Raji (cell line): ENCODE measurements around the gene PAGE2B.

Experiments
- POLR2A ChIP-seq: IDR thresholded peaks from 2 replicates; pipeline ENCODE4 v1.6.1; 2011; ENCODE audit warnings: low read depth, low read length, control low read depth; ENCODE audit not compliant: insufficient read depth

Gene PAGE2B

DNA sequence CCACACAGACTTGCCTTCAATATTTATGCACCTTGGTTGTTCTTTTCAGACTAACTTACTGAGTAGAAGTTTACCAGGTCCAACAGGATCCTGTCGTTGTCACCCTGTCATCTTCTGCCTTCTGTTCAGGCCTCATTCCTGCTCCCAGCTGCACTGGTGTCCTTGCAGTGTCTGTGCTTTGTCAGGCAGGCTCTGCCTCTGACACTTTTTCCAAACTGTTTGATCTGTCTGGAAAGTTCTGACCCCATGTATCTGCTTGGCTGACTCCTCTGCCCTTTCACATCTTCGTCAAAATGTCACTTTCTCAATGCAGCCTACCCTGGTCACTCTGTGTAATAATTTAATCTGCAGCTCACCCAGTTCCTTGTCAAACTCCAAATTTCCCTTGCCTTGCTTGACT is 23.9 kb downstream of the PAGE2B start:
- no peak for TF ChIP-seq POLR2A

DNA sequence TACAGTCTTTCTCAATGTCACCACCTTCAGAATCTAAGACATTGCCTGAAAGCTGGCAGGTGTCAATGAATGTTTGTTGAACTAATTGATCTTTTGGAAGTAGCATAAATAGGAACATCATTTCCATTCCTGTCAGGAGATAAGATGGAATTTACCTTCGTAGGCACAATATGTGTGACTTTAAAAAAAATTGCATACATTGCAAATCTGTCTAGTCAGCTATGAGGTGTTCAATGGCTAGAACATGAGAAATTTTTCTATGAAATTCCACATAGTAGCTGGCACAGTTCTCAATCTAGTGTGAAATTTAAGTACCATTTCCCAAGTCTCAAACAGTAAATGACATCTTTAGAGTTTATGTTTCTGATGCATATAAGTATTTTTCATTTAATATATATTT is 24.3 kb downstream of the PAGE2B start:
- TF ChIP-seq POLR2A: no peak

DNA sequence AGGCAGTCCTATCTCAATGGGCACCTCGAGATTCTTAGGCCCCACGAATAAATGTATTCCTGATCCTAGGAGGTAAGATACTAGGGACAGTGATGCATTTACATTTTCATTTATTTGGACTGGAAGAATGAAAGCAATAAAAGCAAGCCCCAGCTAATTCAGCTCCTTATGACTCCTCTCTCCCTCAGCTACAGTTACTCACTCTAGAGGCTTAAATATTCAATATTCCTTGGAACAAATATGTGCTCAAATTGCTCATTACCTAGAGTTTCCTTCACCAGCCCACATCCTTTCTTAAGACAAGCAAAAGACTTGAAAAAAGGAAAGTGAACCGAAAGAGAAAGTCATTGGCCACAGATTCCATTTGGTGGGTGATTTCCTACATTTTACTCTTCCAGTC is 27.9 kb downstream of the PAGE2B start:
- TF ChIP-seq POLR2A: no peak

DNA sequence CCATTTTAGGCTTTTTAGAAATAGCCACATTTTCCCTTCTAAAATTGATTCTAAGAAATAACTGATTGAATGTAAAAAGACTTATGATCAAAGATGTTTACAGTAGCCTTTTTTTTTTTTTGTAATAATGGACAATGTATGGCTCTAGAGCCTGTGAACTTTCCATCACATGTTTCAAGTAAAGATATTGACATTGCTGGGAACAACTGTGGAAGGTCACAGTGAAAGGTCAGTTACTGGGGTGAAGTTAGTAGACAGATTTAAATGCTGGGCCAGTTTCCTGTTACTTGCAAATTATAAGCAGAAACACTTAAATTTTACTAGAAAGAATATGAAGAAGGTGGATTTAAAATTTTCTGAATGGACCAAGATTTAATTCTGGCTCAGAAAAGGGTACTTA is 32.4 kb downstream of the PAGE2B start:
- TF ChIP-seq POLR2A: no peak

DNA sequence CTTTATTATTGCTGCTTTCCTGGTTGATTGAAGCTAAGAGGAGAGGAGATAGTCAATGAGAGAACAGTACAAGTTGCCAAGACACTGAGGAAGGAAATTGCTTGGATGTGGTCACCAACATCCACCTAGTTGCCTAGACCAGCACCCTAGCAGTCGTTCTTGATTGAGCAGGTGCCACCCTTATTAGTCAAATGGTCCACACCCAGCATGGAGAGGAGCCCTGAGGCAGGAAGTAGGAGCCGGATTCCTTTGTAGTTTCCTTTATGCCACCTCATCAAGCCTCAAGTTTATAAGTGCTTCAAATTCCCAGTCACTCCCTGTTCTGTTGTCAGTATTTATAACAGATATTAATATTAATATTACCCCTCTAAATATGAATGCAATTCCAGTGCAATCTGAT is 33.1 kb downstream of the PAGE2B start:
- TF ChIP-seq POLR2A: no peak

- TF ChIP-seq POLR2A: no peak
These were observed 34.5 kb downstream of the PAGE2B start for GRCh38 chrX:55109306-55109705.

DNA sequence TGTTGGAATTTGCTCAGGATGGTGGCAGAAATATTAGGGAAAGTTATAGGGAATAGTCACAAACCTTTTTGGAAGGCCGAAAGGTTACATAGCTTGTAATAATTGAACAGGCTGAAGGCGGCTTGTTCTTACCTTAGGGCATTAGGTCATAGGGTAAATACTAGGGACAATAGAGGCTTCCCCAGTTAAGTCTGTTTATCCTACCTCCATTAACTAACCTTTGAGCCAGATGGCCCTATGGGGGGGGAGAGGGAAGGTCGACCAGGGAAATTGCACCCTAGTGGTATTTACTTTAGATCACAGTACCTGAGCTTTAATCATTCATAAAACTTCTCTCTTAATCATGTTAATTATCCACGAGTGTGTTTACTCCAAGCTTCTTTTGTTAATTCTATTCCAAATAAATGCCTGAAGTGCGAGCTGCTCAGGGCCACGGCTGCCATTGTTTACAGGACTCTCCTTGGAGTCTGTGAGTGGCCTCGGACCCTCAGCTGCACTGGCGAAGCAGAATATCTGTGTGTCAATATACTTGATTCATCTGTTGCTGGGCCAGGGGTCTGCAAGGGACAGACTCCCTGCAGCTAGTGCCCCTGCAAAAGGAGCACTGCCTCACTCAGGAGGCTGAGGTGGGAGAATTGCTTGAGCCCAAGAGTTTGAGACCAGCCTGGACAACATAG is 36.9 kb downstream of the PAGE2B start:
- no peak for TF ChIP-seq POLR2A

DNA sequence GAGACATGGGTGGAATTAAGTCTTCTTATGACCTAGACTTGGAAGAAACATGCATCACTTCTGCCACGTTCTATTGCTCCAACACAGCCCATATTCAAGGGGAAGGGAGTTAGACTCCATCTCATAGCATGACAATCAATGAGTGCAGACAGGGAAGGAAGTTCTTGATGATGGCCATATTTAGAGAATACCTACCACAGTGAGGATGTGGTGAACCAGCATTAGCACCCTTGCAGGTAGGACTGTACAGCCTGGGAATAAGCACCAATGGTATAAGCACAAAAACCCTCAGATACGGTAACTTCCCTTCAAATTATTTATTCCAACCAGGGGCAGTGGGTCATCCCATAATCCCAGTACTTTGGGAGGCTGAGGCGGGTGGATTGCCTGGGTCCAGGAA is 43.7 kb downstream of the PAGE2B start:
- TF ChIP-seq POLR2A: no peak

DNA sequence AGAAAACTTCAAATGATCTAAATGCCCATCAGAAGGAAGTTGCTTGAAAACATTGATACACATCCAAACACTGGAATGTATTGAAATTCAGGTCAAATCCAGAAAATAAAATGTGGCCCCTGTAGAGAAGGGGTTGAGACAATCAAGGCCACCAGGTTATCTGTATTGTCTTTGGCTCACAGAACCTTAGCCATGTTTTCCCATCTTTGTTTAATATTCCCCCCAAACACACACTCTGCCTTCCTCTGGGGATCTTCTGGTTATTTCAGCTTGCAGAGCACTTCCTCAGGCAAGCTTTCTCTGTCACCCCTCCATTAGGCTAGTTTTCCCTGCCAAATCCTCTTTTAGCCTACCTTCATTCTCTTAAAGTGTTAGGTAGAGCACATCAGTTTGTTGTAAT is 44.4 kb downstream of the PAGE2B start:
- TF ChIP-seq POLR2A: no peak

DNA sequence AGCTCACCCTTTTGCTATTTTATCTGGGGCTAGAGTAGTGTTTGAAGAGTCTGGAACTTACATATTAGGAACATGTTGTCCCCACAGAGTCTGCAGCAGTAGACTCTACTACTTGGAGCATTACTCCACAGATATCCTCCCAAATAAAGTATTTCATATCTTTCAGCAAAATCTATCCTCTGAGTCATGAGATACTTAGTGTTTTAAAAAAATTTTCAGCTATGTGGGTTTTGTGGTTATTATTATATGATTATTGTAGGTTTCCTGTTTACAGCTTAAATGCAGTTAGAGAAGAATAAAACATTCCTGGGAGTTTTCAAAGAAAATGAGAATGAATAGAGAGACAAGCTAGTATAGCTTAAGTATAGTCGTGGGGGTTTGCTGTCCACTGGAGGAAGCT is 44.9 kb downstream of the PAGE2B start:
- TF ChIP-seq POLR2A: no peak

DNA sequence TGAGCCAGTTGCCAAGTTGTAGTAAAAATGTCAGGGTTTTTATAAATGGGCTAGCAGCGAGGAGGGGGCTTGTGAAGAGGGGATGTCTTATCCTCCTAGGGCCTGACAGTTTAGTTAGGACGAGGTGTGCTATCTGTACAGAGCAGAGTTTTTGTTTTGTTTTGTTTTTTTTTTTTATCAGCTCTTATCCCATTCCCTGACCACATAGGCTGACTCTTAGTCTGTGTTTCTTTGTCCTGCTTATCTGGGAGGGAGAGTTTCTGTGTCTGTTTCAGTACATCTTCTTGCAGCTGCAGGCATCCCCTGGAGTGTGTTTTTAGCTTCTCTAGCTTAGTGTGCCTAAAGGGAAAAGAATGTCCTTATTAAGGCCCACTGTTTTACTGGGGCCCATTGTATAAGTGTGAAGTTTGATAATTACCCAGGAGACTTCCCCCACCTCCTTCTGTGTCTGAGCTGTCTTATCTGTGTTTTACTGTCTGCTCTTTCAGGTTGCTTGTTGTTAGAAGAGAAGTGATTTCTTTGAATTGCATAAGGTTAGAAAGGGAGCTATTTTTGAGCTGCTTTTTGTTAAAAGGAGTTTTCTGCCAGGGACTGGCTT is 46.0 kb downstream of the PAGE2B start:
- no peak for TF ChIP-seq POLR2A

DNA sequence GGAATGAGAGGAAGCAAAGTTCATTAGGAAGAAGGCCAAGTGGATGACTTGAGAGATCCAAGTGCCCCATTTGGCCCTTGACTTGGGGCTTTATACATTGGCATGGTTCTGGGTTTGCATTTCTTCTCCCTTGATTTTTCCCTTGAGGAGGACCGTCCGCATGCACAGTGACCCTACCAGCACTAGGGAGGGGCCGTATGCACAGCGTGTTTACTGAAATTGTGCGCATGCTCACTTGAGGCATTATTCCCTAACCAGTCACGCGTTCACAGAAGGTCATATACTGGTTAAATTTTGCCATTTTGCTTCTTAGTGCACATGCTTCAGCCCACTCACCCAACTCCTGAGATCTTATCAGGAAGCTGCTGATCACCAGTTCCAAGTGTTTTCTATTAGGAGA is 49.1 kb downstream of the PAGE2B start:
- no peak for TF ChIP-seq POLR2A

DNA sequence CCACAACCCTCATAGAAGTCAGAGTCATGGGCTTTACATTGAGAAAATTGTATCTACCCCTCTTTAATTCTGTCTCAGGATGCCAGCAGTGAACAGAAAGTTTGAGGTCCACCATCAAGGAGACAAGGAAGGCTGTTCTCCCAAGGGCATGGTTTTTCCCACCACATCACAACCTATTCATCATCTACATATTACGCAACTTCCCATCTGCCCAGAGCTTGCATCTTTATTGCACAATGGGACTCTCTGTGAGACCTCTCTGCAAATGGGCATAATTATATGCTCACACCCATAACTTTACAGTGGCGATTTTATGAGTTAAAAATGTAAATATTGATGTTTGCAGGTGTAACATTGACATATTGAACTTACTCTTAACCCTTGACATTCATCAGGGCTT is 52.9 kb downstream of the PAGE2B start:
- no peak for TF ChIP-seq POLR2A
